Activated CD8-positive, alpha-beta memory T cell treated with anti-CD3 and anti-CD28 coated beads, Interleukin-2, amount 10 ng/mL, durations not matched to agents 7 days and 5 days (primary cell): ENCODE measurements around the gene SLC25A48. TPM values are rescaled to one million over a fixed set of nuclear protein-coding genes. Genes with fewer than 3 reads are reported as not detected.
A peak's percentile ranks its signal among the peaks of the same experiment; 100 is the strongest.
"Not testable (repeated sequence)": the region's sequence is repeated elsewhere in the genome, so short reads cannot be mapped to it uniquely, and the experiment has no call there.

Source experiments
- ATAC-seq: fragments of 150-1000 bp; cut with Tn5 transposase; one replicate; pipeline ENCODE4 v1.10.0; 2021; ENCODE audit warnings: moderate library complexity
- CTCF ChIA-PET: fragments of 350-600 bp; sonication (Branson Sonifier 250); formaldehyde crosslinking; loops from one replicate; lab custom pipeline; 2021; ENCODE audit warnings: antibody characterized with exemption; lab: Charles Lee
- DNase-seq: peaks from one replicate; pipeline ENCODE4 v3.0.0-alpha.2; 2020
- H3K27ac Mint-ChIP-seq: one replicate; pipeline ENCODE4 v1.8.0; 2021; ENCODE audit warnings: mild to moderate bottlenecking, mixed read lengths
- H3K27me3 Mint-ChIP-seq: one replicate; pipeline ENCODE4 v1.8.0; 2021; ENCODE audit warnings: mixed read lengths
- H3K36me3 Mint-ChIP-seq: one replicate; pipeline ENCODE4 v1.8.0; 2021; ENCODE audit warnings: mild to moderate bottlenecking, mixed read lengths
- H3K4me1 Mint-ChIP-seq: one replicate; pipeline ENCODE4 v1.8.0; 2021; ENCODE audit warnings: mixed read lengths
- H3K4me3 Mint-ChIP-seq: one replicate; pipeline ENCODE4 v1.8.0; 2021; ENCODE audit warnings: mild to moderate bottlenecking, moderate library complexity, mixed read lengths
- H3K9me3 Mint-ChIP-seq: one replicate; pipeline ENCODE4 v1.8.0; 2022; ENCODE audit warnings: low read depth, mixed read lengths
- total RNA-seq, 2 experiments: library from RNA; stranded (reverse); gene quantifications; one replicate each; pipeline ENCODE4 v1.2.3, GENCODE V29; 2021

Gene SLC25A48
- total RNA-seq, 2 experiments from 2014 or later = not detected

GRCh38 chr5:135851186-135851914 lies 16.9 kb downstream of the SLC25A48 start:
- DNase-seq = peak; percentile 33
- Mint-ChIP-seq H3K9me3 (no peaks in the 10 kb centered on the region), H3K36me3 (no peaks in the 10 kb centered on the region), H3K27me3 (peaks cover 15% of the 10 kb centered on the region), H3K4me1 (no peaks in the 10 kb centered on the region), H3K27ac (no peak overlapping the region), H3K4me3 (no peak overlapping the region)
- ATAC-seq = no peak
- CTCF ChIA-PET = no interaction called here

DNA sequence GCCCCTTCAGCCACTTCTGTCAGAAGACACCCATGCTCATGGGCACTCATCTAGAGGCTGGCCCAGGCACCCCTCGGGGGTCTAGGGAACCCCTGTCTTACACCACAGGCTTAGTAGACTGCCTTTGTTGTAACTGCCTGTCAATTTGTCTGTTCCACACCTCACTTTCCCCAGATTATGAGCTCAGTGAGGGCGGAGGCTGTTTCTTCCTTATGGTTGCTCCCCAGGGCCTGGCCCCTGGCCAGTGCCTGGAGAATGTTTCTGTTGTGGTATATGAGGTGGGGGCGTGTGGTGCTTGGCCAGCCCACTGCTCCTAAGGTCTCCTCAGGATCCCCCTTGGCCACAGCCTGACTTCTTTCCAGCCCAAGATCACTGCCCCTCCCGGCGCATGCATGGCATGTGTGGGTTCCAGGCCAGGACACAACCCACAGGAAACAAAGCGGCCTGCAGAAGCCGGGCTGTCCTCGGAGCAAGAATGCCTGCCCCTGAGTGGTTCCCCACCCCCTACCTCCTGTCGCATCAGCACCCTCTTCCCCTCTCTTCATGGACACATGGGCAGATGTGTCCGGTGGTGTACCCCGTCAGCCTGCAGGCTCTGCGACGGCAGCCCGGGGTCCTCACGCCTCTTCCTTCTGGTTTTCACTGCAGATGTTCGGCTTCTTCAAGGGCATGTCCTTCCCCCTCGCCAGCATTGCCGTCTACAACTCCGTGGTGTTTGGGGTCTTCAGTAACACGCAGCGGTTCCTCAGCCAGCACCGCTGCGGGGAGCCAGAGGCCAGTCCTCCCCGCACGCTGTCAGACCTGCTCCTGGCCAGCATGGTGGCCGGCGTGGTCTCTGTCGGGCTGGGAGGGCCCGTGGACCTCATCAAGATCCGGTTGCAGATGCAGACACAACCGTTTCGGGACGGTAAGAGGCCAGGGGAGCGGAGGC lies 17.7 kb downstream of the SLC25A48 start:
- H3K36me3 Mint-ChIP-seq = no peaks in the 10 kb centered on the region
- no peak overlapping the region for H3K27ac Mint-ChIP-seq
- H3K4me1 Mint-ChIP-seq = no peaks in the 10 kb centered on the region
- ATAC-seq (no peak), DNase-seq (no peak)
- CTCF ChIA-PET = no interaction called here
- H3K4me3 Mint-ChIP-seq = no peak overlapping the region
- no peaks in the 10 kb centered on the region for H3K9me3 Mint-ChIP-seq
- H3K27me3 Mint-ChIP-seq = peaks cover 16% of the 10 kb centered on the region

- DNase-seq (no peak), ATAC-seq (no peak)
- Mint-ChIP-seq H3K9me3 (no peaks in the 10 kb centered on the region), H3K36me3 (no peaks in the 10 kb centered on the region), H3K27ac (no peak overlapping the region), H3K4me1 (no peaks in the 10 kb centered on the region), H3K27me3 (peaks cover 19% of the 10 kb centered on the region), H3K4me3 (no peak overlapping the region)
- CTCF ChIA-PET = no interaction called here
These were observed 23.3 kb downstream of the SLC25A48 start for GRCh38 chr5:135857630-135858311.

DNA sequence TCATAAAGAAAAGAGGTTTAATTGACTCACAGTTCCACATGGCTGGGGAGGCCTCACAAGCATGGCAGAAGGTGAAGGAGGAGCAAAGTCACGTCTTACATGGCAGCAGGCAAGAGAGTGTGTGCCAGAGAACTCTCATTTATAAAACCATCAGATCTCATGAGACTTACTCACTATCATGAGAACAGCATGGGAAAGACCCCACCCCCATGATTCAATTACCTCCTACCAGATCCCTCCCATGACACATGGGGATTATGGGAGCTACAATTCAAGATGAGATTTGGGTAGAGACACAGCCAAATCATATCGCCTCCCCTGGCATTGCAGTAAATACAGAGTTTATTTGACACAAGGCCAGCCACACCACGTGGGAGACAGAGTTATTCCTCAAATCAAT lies 24.7 kb downstream of the SLC25A48 start:
- CTCF ChIA-PET, DNase-seq, H3K27ac Mint-ChIP-seq, ATAC-seq, H3K4me3 Mint-ChIP-seq, H3K4me1 Mint-ChIP-seq, H3K9me3 Mint-ChIP-seq, H3K36me3 Mint-ChIP-seq: not testable (repeated sequence)
- H3K27me3 Mint-ChIP-seq = peaks cover 22% of the 10 kb centered on the region

- no peak for DNase-seq
- Mint-ChIP-seq H3K9me3 (no peaks in the 10 kb centered on the region), H3K36me3 (no peaks in the 10 kb centered on the region), H3K4me1 (no peaks in the 10 kb centered on the region), H3K27ac (no peak overlapping the region), H3K4me3 (no peak overlapping the region), H3K27me3 (peaks cover 19% of the 10 kb centered on the region)
- CTCF ChIA-PET = no interaction called here
- no peak for ATAC-seq
These were observed 25.2 kb downstream of the SLC25A48 start for GRCh38 chr5:135859641-135860040.

GRCh38 chr5:135861641-135862040 lies 27.2 kb downstream of the SLC25A48 start:
- Mint-ChIP-seq H3K27me3 (peaks cover 10% of the 10 kb centered on the region), H3K9me3 (no peaks in the 10 kb centered on the region), H3K36me3 (no peaks in the 10 kb centered on the region), H3K27ac (no peak overlapping the region), H3K4me3 (no peak overlapping the region), H3K4me1 (no peaks in the 10 kb centered on the region)
- CTCF ChIA-PET = no interaction called here
- DNase-seq = no peak
- ATAC-seq = no peak

GRCh38 chr5:135862086-135862485 lies 27.6 kb downstream of the SLC25A48 start:
- no peaks in the 10 kb centered on the region for H3K4me1 Mint-ChIP-seq
- ATAC-seq (no peak), DNase-seq (no peak)
- H3K9me3 Mint-ChIP-seq = no peaks in the 10 kb centered on the region
- H3K4me3 Mint-ChIP-seq = no peak overlapping the region
- H3K27me3 Mint-ChIP-seq = peaks cover 10% of the 10 kb centered on the region
- H3K36me3 Mint-ChIP-seq = no peaks in the 10 kb centered on the region
- no peak overlapping the region for H3K27ac Mint-ChIP-seq
- CTCF ChIA-PET = no interaction called here

DNA sequence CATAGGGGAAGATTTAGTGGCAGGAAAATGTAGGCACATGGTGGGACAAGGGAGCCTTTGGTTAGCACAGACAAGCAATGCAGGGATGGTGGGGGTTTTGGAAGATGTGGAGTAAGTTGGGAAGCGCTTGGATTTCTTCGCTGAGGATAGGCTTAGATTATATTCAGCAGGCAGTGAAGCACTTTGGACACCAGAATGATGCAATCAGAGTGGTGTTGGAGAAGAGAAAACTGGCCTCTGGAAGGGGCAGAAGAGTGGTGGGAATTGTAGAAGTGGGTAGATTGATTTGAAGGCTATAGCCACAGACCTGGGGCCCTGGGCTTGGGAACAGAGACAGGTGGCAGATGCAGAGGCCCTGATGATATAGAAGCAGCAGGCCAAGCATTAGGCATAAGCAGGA lies 28.3 kb downstream of the SLC25A48 start:
- Mint-ChIP-seq H3K9me3 (no peaks in the 10 kb centered on the region), H3K36me3 (no peaks in the 10 kb centered on the region), H3K4me1 (no peaks in the 10 kb centered on the region), H3K4me3 (no peak overlapping the region), H3K27ac (no peak overlapping the region), H3K27me3 (peaks cover 10% of the 10 kb centered on the region)
- DNase-seq (no peak), ATAC-seq (no peak)
- CTCF ChIA-PET = no interaction called here

- CTCF ChIA-PET = no interaction called here
These were observed 30.3 kb downstream of the SLC25A48 start for GRCh38 chr5:135864503-135865435.

DNA sequence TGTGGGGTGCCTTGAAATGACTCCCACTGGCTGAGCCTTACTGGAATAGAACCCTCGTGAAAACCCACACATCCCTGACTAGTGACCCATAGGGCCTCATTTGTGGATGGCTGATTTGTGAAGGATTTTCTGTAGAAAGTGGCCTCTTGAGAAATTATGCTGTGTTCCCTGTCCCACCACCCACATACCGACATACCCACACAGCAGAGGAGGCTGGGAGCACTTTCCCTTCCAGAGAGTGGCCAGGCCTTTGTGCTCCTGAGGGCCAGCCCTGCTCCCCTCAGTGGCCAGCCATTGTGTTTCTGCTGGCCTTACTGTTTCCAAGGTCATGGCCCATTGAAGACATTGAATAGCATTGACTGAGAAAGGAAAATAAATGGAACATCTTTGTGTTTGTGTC lies 31.6 kb downstream of the SLC25A48 start:
- ATAC-seq (no peak), DNase-seq (no peak)
- H3K4me3 Mint-ChIP-seq = no peak overlapping the region
- no peaks in the 10 kb centered on the region for H3K4me1 Mint-ChIP-seq
- peaks cover 9% of the 10 kb centered on the region for H3K27me3 Mint-ChIP-seq
- H3K36me3 Mint-ChIP-seq = no peaks in the 10 kb centered on the region
- CTCF ChIA-PET = no interaction called here
- no peaks in the 10 kb centered on the region for H3K9me3 Mint-ChIP-seq
- no peak overlapping the region for H3K27ac Mint-ChIP-seq

More at GRCh38 chr5:135864503-135865435, 30.3 kb downstream of the SLC25A48 start:
- Mint-ChIP-seq H3K4me3 (no peak overlapping the region), H3K4me1 (no peaks in the 10 kb centered on the region), H3K27ac (no peak overlapping the region), H3K9me3 (no peaks in the 10 kb centered on the region), H3K27me3 (peaks cover 9% of the 10 kb centered on the region), H3K36me3 (no peaks in the 10 kb centered on the region)
- DNase-seq = no peak
- ATAC-seq = no peak

GRCh38 chr5:135867599-135867998 lies 33.1 kb downstream of the SLC25A48 start:
- Mint-ChIP-seq H3K27ac (no peak overlapping the region), H3K4me1 (no peaks in the 10 kb centered on the region), H3K36me3 (no peaks in the 10 kb centered on the region), H3K9me3 (no peaks in the 10 kb centered on the region), H3K27me3 (peaks cover 9% of the 10 kb centered on the region), H3K4me3 (no peak overlapping the region)
- ATAC-seq (no peak), DNase-seq (no peak)
- CTCF ChIA-PET = no interaction called here

DNA sequence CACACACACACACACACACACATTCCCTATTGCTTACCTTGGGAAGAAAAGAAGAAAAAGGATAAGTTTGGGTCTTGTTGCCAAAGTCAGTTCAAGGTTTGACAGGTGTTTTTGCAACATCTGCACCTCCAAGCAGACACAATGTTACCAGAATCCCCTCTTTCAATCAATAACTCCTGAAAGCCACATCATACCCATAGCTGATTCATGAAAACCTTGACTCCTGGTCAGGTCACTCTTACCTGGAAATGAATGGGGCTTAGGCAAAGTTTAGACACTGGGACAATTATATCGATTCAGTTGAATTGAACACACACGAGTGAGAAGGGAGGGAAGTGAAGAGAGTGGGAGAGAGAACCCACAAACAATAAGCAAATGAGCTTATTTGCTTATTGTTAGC lies 34.2 kb downstream of the SLC25A48 start:
- ATAC-seq (no peak), DNase-seq (no peak)
- peaks cover 9% of the 10 kb centered on the region for H3K27me3 Mint-ChIP-seq
- H3K4me1 Mint-ChIP-seq = no peaks in the 10 kb centered on the region
- H3K9me3 Mint-ChIP-seq = no peaks in the 10 kb centered on the region
- no peak overlapping the region for H3K27ac Mint-ChIP-seq
- no peaks in the 10 kb centered on the region for H3K36me3 Mint-ChIP-seq
- no peak overlapping the region for H3K4me3 Mint-ChIP-seq
- CTCF ChIA-PET = no interaction called here

GRCh38 chr5:135869276-135869675 lies 34.8 kb downstream of the SLC25A48 start:
- Mint-ChIP-seq H3K27ac (no peak overlapping the region), H3K9me3 (no peaks in the 10 kb centered on the region), H3K36me3 (no peaks in the 10 kb centered on the region), H3K4me1 (no peaks in the 10 kb centered on the region), H3K4me3 (no peak overlapping the region), H3K27me3 (peaks cover 8% of the 10 kb centered on the region)
- DNase-seq (no peak), ATAC-seq (no peak)
- CTCF ChIA-PET = no interaction called here
